ENCODE results near the gene CFAP107.
"Not testable (repeated sequence)": the region's sequence is repeated elsewhere in the genome, so short reads cannot be mapped to it uniquely, and the experiment has no call there.

CFAP107 gene

DNA sequence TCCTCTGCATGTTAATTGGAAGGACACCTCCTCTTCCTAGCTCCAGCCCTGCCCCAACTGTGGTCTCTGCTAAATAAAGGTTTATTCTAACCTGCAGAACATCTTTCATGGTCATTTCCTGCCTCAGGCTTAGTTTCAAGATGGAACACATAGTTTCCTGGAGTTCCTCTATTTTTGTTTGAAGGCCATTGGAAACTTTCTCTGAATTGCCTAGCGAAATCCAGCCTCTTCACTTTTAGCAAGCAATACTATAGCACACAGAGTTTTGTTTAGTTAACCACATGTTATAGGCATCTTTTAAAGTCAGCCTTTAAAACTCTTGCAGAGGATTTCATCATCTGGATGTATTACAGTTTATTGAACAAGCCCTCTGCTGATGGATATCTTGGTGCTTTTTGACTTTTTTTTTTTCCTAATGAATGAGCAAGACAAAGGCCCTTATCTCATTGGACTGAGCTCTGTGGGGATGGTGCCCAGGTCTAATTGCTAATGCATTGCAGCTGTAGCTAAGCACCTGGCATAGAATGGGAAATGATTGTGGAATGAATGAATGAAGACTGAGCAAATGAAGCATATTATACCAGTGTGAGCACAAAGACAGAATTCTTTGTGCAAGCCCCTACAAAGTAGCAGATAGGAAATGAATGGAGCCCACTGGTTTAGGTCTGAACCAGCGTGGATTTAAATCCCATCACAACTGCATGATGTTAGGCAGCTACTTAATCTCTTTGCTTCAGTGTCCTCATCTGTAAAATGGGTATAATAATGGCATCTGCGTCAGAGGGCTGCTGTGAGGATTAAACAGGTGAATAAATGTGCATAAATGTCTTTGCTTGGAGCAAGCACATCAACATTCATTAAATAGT, 641 bp upstream of the CFAP107 start:
- no peak for DNase-seq

DNA sequence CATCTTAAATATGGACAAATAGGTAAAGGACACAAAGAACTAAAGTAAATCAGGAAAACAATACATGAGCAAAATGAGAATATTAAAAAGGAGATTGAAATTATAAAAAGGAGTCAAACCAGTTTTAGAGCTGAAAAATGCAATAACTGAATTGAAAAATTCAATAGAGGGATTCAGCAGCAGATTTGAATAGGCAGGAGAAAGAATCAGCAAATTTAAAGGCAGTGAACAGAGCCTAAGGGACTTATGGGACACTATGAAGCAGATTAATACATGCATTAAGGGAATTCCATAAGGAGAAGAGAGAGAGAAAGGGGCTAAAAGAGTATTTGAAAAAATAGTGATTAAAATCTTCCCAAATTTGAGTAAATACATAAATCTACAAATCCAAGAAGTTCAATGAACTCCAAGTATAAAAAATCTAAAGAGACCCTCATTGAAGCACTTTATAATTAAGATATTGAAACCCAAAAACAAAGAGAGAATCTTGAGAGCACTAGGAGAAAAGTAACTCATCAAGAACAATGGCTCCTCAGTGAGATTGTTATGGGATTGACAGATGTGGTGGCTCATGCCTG, 2.9 kb downstream of the CFAP107 start:
- DNase-seq: no peak

DNA sequence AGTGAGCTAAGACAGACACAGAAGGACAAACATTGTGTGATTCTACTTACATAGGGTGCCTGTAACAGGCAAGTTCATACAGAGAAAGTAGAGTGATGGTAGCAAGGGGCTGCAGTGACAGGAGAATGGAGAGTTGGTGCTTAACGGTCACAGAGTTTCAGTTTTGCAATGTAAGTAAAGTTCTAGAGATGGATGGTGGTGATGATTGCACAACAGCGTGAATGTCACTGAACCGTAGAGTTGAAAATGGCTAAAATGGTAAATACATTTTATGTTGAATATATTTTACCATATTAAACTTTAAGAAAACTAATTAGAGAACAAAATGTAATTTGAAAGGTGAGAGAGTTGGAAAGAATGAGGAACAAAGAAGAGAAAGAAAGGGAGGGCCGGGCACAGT, 8.7 kb downstream of the CFAP107 start:
- no peak for DNase-seq

DNA sequence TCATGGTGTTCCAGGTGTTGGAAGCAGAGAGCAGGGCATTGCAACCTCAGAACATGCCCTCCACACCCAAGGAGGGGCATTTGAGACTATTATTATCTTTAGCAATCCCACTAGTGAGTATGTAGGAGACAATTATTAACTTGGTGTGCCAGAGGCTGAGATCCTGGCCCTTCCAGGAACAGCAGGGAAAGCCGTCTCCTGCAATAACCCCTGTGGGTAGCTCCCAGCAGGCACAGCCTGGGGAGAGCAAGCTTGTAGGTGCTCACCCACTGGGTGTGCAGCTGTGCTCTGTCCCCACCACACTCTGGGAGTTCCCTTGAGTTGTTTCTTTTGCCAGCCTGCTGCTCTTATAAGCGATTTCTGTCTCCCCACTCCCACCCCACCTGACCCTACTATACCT, 10.3 kb downstream of the CFAP107 start:
- DNase-seq: no peak

DNA sequence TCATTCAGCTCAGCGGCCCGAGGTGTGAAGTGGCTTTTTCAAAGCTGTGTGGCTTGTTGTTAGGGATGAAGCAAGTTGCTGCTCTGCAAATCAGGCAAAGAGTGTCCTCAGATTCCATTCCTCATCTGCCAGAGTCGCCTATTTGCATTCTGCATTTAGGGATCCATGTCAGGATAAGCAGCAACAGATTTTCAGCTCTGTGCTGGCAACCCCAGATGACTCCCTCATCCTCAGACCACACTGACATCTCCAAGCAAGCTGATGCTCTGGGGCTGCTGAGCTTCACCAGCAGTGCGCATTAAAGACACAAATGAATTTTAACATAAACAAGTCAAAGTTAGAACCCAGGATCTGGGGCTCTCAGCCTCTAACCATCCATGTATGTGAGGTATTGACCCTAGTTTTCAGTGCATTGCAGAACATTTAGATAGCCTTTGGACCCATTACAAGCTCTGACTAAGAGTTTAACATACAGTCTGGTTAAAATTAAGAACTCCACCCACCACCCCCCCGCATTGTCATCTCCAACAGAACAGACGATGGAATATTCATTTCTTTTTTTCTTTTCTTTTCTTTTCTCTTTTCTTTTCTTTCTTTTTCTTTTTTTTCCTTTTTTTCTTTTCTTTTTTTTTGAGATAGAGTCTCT, 10.9 kb downstream of the CFAP107 start:
- DNase-seq: no peak

DNA sequence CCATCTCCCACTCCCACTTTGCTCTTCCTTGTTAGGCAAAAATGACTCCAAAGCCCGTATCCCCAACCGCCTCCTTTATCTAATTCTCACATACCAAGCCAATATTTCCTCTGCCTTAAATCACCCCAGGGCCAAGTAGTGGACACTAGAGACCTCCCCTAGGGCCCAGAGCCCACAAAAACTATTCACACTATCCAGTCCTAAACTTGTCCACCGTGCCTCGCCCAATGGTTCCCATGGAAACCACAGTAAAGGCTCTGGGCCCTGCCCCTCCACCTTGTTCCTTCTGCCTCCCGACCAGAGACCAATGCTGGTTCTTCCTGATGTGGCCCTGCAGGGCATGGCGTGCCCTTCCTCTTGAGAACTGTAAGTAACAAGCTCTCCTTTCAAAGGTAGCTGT, 11.8 kb downstream of the CFAP107 start:
- no peak for DNase-seq

DNA sequence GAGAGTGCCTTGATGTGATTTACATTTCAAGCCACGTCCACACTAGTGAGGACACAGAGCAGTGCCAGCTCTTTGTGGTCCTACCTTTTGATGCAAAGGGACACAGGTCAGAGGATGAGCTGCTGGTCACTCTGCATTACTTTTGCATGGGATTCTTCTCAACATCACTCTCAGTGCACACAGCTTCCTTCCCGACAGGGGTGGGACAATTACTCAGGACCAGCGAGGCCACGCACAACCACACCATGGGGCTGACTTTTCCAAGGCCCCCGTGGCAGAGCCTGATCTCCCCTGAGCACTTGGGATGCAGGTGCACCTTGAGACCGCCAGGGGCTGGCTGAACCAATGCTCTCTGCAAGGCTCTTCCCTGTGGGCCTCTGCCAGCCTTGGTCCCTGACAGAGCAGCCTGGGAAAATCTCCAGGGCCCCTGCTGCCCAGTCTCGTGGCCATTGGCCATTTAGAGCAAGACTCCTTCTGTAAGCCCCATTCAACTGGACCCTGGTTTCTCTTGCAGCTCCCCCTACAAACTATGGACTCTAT, 14.3 kb downstream of the CFAP107 start:
- DNase-seq: no peak

DNA sequence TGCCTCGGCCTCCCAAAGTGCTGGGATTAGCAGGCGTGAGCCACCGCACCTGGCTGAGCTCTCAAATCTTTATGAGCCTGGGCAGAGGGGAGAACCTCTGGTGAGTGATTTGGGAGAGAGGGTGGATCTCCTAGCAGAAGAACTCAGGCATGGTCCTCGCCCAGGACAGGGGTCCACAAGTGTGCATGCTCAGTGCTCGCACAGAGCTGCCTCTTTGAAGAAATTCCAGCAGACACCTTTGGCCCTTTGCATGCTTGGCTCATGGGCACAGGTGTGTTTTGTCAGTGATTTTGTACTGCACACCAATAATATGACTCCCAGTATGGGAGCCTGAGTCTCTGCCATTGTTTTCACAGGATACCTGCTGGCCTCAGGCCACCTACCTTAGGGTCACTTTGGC, 15.8 kb downstream of the CFAP107 start:
- no peak for DNase-seq

DNA sequence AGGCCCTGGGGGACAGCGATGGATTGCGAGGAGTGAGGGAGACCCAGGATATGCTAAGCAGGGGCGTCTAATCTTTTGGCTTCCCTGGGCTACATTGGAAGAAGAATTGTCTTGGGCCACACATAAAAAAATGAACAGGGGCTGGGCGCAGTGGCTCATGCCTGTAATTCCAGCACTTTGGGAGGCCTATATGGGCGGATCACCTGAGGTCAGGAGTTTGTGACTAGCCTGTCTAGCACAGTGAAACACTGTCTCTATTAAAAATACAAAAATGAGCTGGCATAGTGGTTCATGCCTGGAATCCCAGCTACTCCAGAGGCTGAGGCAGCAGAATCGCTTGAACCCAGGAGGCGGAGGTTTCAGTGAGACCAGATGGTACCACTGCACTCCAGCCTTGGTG, 16.8 kb downstream of the CFAP107 start:
- DNase-seq: no peak

DNA sequence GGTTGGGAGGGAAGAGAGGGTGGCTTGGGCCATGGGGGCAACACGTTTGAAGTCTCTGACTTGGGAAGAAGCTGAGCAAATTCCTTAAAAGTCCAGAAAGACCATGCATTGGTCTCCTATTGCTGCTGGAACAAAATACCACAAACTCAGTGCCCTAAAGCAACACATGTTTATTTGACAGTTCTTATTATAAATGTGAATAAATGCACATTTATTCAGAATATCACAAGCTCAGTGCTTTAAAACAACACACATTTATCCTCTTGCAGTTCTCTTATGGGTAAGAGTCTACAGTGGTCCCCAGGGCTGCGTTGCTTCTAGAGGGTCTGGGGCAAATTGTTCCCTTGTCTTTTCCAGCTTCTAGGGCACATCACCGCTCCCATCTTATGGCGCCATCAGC, 17.5 kb downstream of the CFAP107 start:
- DNase-seq: no peak

DNA sequence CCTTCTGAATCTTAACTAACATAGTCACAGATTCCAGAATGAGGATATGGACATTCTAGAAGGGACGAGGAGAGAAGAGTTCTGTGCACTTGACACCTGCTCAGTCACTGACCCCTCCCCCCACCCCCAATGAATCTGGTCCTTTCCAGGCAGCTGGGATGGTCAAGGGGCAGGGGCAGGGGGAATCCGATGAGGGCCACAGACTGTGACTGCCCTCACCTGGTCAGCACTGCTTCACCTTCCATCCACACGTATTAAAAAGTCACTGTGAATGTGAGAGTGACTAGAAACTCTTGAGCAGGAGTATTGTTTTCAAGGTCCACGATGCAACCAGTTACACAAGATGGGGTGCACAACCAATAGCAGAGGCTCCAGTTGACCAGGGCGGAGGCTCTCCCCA, 18.0 kb downstream of the CFAP107 start:
- DNase-seq: no peak

DNA sequence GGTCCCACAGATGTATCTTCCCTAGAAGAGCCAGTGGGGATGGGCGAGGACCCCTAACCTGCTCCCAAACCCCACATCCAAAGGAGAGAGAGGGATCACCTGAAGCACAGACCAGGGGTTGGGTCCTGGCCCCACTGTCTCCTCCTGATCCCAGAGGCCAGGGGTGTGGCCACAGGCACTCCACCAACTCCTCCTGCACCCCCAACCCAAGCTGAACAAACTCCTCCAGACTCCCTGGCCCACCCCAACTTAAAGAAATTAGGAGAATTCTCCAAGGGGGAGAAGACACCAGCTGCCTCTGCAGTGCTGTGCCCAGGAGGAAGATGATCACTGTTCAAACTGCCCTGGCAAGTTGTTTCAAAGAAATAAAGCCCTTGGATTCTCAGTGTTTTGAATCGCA, 23.0 kb downstream of the CFAP107 start:
- no peak for DNase-seq

DNA sequence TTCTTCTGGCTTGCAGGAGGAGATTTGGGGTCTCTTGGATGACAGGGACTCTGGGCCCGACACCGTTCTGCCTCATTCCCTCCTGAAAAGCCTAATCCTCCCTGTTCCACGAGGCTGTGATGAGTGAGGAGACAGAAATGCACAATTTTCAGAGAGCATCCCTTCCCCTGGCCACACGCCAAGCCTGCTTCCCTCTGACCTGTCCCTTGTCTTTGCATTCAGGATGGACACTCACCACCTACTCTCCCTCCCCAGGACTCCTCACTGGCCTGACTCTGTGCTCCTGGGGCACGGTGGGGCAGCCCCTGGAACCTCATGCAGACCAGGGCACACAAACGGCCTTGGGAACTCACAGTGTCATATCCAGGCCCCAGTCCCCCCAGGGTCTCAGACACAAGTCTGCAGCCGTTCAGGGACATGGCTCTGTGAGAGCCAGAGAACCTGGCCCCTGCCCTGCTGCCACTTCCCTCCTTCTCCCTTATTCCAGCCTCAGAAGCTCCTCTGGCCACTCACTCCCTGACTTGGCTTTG, 24.0 kb downstream of the CFAP107 start:
- DNase-seq: no peak

DNA sequence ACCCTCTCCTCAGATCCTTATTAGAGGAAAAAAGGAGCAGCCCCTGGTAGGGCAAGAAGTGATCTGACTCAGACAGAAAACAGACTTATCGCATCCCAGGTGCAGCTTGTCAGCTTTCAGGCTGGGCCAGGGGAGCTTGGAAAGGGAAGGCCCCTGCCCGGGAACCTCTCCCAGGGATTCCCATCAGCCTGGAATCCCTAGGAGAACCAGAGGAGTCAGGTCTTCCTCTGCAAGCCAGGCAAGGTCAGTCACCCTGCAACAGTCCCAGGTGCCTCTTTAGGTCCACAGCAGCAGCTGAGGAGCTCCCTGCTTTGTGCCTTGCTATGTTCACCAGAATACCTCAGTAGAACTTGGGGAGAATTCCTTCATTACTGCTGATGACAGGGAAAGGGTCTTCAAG, 24.6 kb downstream of the CFAP107 start:
- DNase-seq: no peak

DNA sequence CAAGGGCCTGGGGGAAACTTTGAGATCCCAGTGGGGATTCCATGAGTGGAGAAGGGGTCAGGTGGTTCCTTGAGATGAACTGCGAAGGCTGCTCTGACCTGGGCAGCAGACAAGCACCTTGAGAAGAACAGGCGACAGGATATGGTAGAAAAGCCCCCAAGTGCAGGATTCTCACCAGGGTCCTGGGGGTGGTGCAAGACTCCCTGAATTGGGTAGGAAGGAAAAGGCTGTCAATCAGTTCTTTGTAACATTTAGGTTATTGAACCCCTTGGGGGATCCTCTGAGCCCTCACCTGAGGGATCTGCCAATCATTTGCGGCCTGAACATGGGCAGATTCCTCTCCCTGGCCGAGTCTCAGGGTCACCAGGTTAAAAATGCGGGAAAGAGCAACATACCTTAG, 25.2 kb downstream of the CFAP107 start:
- DNase-seq: no peak

DNA sequence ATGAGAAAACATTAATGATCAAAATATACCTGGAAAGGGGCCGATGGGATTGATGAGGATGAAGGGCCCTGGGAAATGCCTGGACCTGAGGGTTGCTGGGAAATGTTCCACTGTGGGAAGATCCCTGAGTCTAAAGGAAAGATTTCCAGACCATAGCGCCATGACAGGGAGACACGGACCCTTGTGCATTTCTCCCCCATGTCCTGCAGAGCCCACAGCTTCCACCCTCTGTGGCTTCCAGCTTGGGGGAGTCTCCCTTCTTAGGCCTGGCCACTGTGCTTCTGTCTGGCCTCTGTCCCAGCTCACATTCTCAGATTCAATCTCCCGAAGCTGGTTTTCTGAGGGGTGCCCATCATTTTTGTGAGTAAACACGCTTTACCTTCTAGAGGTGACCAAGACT, 26.5 kb downstream of the CFAP107 start:
- no peak for DNase-seq

DNA sequence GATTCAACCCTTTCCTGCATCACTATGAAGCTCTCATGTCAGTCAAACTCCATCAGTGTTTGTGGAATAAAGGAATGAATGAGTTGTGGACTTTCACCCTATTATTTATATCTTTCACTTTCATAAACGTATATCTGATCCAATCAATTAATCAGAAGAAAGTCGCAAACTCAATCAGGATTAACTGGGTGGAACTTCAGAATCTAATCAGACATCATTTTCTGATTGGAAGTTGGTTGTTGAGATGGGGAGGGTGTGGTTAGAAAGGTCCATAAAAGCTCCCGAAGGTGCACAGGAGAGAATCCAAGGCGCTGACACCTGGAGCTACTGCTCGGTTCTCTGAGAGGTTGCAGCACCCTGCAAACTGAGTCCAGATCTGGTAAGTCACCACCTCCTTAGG, 27.4 kb downstream of the CFAP107 start, which contains the start of gene PRAMEF12:
Gene PRAMEF12, plus strand, starts transcription at position 301 of the 400 bp plus-strand sequence. CDS start 1,130 bp downstream, outside the sequence.
- DNase-seq: no peak

DNA sequence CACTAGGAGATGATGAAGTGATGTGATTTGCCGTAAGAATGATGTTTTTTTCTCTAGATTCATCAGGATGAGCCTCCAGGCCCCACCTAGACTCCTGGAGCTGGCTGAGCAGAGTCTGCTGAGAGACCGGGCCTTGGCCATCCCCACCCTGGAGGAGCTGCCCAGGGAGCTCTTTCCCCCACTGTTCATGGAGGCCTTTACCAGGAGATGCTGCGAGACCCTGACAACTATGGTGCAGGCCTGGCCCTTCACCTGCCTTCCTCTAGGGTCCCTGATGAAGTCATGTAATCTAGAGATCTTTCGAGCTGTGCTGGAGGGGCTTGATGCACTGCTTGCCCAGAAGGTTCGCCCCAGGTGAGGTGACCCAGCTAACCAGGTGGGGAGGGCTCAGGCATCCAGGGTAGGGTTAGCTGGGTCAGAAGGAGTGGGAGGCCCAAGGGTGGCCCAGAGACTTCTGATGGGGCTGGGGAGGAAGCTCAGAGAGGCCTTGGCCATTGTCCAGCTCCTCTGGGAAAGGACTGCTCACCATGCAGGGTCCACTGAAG, 28.9 kb downstream of the CFAP107 start:
- no peak for DNase-seq

DNA sequence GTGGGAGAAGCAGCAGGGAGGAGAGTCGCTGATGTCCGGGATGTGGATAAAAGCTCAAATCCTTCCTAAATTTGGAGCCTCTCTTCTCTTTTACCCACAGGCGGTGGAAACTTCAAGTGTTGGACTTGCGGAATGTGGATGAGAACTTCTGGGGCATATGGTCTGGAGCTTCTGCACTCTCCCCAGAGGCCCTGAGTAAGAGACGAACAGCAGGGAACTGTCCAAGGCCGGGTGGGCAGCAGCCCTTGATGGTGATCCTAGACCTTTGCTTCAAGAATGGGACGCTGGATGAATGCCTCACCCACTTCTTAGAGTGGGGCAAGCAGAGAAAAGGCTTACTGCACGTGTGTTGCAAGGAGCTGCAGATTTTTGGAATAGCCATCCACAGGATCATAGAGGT, 29.4 kb downstream of the CFAP107 start:
- no peak for DNase-seq

DNA sequence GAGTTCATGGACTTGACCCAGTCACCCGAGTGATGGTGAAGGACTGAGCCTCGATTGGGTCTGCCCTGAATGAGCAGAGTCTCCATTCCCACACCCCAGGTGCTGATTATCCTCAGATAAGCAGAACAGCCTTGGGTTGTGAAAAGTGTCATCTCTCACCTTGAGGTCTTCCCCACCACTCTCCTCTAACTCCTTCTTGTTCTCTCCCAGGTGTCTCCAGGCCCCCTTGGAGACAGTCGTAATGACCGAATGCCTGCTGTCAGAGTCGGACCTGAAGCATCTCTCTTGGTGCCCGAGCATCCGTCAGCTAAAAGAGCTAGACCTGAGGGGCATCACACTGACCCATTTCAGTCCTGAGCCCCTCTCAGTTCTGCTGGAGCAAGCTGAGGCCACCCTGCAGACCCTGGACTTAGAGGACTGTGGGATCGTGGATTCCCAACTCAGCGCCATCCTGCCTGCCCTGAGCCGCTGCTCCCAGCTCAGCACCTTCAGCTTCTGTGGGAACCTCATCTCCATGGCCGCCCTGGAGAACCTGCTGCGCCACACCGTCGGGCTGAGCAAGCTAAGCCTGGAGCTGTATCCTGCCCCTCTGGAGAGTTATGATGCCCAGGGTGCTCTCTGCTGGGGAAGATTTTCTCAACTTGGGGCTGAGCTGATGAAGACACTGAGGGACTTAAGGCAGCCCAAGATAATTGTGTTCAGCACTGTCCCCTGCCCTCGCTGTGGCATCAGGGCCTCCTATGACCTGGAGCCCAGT, 31.0 kb downstream of the CFAP107 start:
- DNase-seq: no peak

DNA sequence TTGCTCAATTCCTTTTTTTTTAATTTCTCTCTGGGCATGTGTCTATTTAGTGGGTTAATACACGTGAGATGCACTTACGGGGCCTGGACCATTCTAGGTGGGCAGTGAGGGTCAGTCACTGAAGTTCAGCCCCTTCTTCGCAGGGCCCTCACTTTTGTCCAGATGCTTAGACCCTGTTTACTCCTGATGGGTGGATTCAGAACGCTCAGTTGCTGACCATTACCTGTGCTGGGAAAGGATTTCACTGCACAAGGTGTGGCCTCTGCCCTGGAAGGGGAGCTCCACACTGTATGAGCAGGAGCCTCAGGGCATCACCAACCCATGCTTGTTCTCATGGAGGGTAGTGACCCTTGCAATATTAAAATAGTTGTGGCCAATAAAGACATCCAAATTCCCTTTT, 32.1 kb downstream of the CFAP107 start:
- no peak for DNase-seq

DNA sequence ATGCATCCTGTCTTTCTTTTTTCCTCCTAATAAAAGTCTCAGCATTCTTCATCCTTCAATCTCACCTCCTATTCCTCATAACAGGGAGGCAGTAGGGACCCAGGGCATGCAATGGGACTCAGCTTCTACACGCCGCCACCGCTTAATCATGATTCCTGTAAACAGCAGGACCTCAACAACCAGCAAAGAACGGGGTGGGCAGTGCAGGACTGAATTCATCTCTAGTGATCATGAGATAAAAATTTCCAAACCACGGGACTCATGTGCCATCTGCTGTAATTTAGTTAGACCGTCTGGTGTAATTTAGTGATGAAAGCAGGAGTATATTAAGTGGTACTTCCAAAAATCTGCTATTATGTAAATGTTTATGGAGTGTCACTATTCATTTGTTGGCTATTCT, 32.9 kb downstream of the CFAP107 start:
- DNase-seq: no peak

DNA sequence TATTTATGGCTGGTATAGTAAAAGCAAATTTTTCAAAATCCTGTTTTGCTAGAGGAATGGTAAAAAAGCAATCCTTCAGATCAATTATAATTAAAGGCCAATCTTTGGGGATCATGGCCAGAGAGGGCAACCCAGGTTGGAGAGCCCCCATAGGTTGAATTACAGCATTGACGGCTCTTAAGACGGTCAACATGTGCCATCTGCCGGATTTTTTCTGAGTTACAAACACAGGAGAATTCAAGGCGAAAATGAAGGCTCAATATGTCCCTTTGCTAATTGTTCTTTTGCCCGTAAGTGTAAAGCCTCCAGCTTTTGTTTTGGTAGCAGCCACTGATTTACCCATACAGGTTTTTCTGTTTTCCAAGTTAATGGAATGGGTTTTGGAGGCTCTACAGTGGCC, 35.5 kb downstream of the CFAP107 start:
- DNase-seq: not testable (repeated sequence)

Measured in activated T-cell treated with anti-CD3 and anti-CD28 coated beads for 4 hours (primary cell).